Right lobe of liver (tissue), 4 donors: ENCODE results near the gene TTLL6.

Source experiments
- CTCF ChIP-seq, 4 donors: fragments of 200-600 bp in 3 of 4; fragments of 450-650 bp in 1 of 4; IDR thresholded peaks; one replicate each; pipeline versions ENCODE4 v1.5.1 to v1.8.0; 2016 to 2022; ENCODE audit warnings: antibody characterized with exemption in 4 of 4, mild to moderate bottlenecking in 2 of 4
- POLR2A ChIP-seq: fragments of 450-650 bp; IDR thresholded peaks from one replicate; pipeline ENCODE4 v1.6.1; 2017; ENCODE audit warnings: antibody characterized with exemption, mild to moderate bottlenecking
- donor health status: DM: no; HTN: no; CAD: no.
- donor health status: DM: no; HTN: no; CAD: no.
- donor health status: DM: no; HTN: yes; CAD: no.

- TF ChIP-seq CTCF (IDR thresholded peaks at IDR 0.05) (no peak), POLR2A (no peak)
Measured at GRCh38 chr17:48726114-48726915, 90.7 kb downstream of the TTLL6 start.
